Astrocyte (in vitro differentiated cells and primary cell): ENCODE measurements around the gene USP48.

Source experiments
- CTCF ChIP-seq: IDR thresholded peaks from 2 replicates; pipeline ENCODE4 v1.5.1; 2011; ENCODE audit warnings: low read depth, mild to moderate bottlenecking, inconsistent platforms, low read length, moderate library complexity; ENCODE audit not compliant: insufficient read depth
- EZH2 ChIP-seq: IDR thresholded peaks from 2 replicates; pipeline ENCODE4 v1.6.1; 2012; ENCODE audit warnings: mild to moderate bottlenecking, low read length, inconsistent platforms; ENCODE audit not compliant: insufficient read depth

- TF ChIP-seq CTCF (no peak), EZH2 (no peak)
Observed at GRCh38 chr1:21655259-21655658, 127.7 kb downstream of the USP48 start.
